BE2C (cell line): Measurements from ENCODE around the gene NOTCH4.
"Not testable (repeated sequence)": the region's sequence is repeated elsewhere in the genome, so short reads cannot be mapped to it uniquely, and the experiment has no call there.

Experiments used
- DNase-seq: peaks from one replicate; pipeline ENCODE4 v3.0.0-alpha.2; 2020
- H3K27me3 ChIP-seq: fragments of 250-450 bp; sonication (Bioruptor Pico); 2 replicates; pipeline ENCODE4 v1.5.1; 2020; ENCODE audit warnings: mild to moderate bottlenecking
- H3K36me3 ChIP-seq: fragments of 250-450 bp; sonication (Bioruptor Pico); 2 replicates; pipeline ENCODE4 v1.5.1; 2020; ENCODE audit warnings: mild to moderate bottlenecking
- H3K4me1 ChIP-seq: fragments of 250-450 bp; sonication (Bioruptor Pico); 2 replicates; pipeline ENCODE4 v1.5.1; 2020
- H3K4me3 ChIP-seq: 2 replicates; pipeline ENCODE4 v1.5.1; 2011; ENCODE audit warnings: low read depth, low read length
- H3K9me3 ChIP-seq: fragments of 250-450 bp; sonication (Bioruptor Pico); 2 replicates; pipeline ENCODE4 v1.5.1; 2020
- CTCF ChIP-seq: IDR thresholded peaks from 2 replicates; pipeline ENCODE4 v1.5.1; 2012; ENCODE audit warnings: mild to moderate bottlenecking, low read depth, low read length

The NOTCH4 gene

GRCh38 chr6:32189069-32189741, 34.7 kb downstream of the NOTCH4 start:
- no peaks in the 10 kb centered on the region for H3K27me3 ChIP-seq
- no peaks in the 10 kb centered on the region; the same call in 1 of the 2 replicates for H3K4me1 ChIP-seq
- peak overlapping the region; percentile 66 for H3K4me3 ChIP-seq
- H3K36me3 ChIP-seq, result peaks cover 14% of the 10 kb centered on the region
- DNase-seq, result no peak
- H3K9me3 ChIP-seq, result no peaks in the 10 kb centered on the region
- TF ChIP-seq CTCF, result no peak

GRCh38 chr6:32188381-32189068, 35.3 kb downstream of the NOTCH4 start:
- H3K27me3 ChIP-seq, result no peaks in the 10 kb centered on the region
- no peaks in the 10 kb centered on the region; the same call in 1 of the 2 replicates for H3K4me1 ChIP-seq
- no peaks in the 10 kb centered on the region for H3K9me3 ChIP-seq
- H3K36me3 ChIP-seq, result peaks cover 14% of the 10 kb centered on the region
- no peak for TF ChIP-seq CTCF
- peak overlapping the region; percentile 66 for H3K4me3 ChIP-seq
- no peak for DNase-seq

GRCh38 chr6:32187725-32188380, 36.0 kb downstream of the NOTCH4 start:
- H3K9me3 ChIP-seq, H3K27me3 ChIP-seq, H3K4me1 ChIP-seq, DNase-seq, H3K4me3 ChIP-seq: not testable (repeated sequence)
- H3K36me3 ChIP-seq, result peaks cover 14% of the 10 kb centered on the region

GRCh38 chr6:32187009-32187709, 36.7 kb downstream of the NOTCH4 start:
- peaks cover 14% of the 10 kb centered on the region for H3K36me3 ChIP-seq
- H3K4me3 ChIP-seq, result no peak overlapping the region
- no peaks in the 10 kb centered on the region; the same call in 1 of the 2 replicates for H3K4me1 ChIP-seq
- no peak for TF ChIP-seq CTCF
- H3K9me3 ChIP-seq, result no peaks in the 10 kb centered on the region
- H3K27me3 ChIP-seq, result no peaks in the 10 kb centered on the region
- no peak for DNase-seq

GRCh38 chr6:32186151-32186840, 37.6 kb downstream of the NOTCH4 start:
- not testable (repeated sequence) for H3K27me3 ChIP-seq, H3K4me1 ChIP-seq, DNase-seq, H3K9me3 ChIP-seq, H3K4me3 ChIP-seq
- H3K36me3 ChIP-seq, result peaks cover 14% of the 10 kb centered on the region

GRCh38 chr6:32185681-32186131, 38.2 kb downstream of the NOTCH4 start:
- H3K27me3 ChIP-seq, H3K9me3 ChIP-seq, H3K4me3 ChIP-seq, H3K4me1 ChIP-seq: not testable (repeated sequence)
- H3K36me3 ChIP-seq, result peaks cover 14% of the 10 kb centered on the region
- peak; percentile 75 for DNase-seq

- H3K9me3 ChIP-seq, result no peaks in the 10 kb centered on the region
- H3K36me3 ChIP-seq, result peaks cover 14% of the 10 kb centered on the region
- no peak for DNase-seq
- no peak within 1 kb of the TSS for H3K4me3 ChIP-seq
- no peak for TF ChIP-seq CTCF
- no peaks in the 10 kb centered on the region for H3K27me3 ChIP-seq
- H3K4me1 ChIP-seq, result no peaks in the 10 kb centered on the region; the same call in 1 of the 2 replicates
Observed at GRCh38 chr6:32184084-32184640, 39.7 kb downstream of the NOTCH4 start, which contains the start of gene AGER. AGER (minus strand) TSS chr6:32184253; CDS start chr6:32184222, 31 bp downstream.
